ENCODE results near the gene GEMIN4.
A peak's percentile ranks its signal among the peaks of the same experiment; 100 is the strongest.

The GEMIN4 gene

GRCh38 chr17:733743-734142 lies 18.3 kb downstream of the GEMIN4 start:
- DNase-seq (ENCODE audit: insufficient read length, low spot score), result no peak
- TF ChIP-seq, protein P1, sequence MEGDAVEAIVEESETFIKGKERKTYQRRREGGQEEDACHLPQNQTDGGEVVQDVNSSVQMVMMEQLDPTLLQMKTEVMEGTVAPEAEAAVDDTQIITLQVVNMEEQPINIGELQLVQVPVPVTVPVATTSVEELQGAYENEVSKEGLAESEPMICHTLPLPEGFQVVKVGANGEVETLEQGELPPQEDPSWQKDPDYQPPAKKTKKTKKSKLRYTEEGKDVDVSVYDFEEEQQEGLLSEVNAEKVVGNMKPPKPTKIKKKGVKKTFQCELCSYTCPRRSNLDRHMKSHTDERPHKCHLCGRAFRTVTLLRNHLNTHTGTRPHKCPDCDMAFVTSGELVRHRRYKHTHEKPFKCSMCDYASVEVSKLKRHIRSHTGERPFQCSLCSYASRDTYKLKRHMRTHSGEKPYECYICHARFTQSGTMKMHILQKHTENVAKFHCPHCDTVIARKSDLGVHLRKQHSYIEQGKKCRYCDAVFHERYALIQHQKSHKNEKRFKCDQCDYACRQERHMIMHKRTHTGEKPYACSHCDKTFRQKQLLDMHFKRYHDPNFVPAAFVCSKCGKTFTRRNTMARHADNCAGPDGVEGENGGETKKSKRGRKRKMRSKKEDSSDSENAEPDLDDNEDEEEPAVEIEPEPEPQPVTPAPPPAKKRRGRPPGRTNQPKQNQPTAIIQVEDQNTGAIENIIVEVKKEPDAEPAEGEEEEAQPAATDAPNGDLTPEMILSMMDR (IDR thresholded peaks at IDR 0.05; ENCODE audit: insufficient read depth, missing control alignments), result no peak
- no peak for FAIRE-seq

DNA sequence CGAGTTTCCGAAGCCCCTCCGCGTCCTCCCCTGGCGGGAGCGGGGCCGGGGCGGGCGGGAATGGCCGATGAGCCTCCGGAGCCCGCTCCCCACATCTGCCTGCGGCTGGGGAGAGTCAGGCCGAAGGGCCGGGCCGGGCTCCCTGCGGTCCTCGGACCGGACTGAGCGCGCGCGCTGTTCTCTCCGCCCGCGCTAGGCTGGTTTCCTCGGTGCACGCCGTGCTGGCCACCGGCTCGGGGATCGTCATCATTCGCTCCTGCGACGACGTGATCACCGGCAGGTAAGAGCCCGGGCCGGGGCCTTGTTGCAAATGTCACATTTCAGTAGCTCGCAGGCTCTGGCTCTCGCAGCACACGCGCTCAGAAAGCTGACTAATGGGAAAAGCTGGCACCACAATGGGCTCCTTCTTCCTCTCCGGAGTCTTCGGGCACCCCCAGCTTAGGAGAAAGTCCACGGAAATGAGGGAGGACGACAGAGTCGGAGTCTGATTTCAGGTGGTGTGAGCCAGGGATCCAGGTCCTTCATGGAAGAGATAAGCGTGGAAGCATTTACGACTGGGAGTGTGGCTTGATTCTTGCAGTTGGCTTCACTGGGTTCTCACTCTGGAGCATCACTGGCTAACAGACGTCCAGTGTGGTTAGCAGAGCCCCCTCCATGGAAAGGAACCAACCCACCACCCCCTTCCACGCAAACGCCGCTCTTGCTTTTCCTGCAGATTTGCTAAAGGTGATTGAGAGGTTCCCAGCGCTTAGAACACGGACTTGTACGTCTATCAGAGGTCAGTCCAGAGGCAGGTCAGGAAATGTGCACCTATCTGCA lies 19.0 kb downstream of the GEMIN4 start:
- no peak for DNase-seq (ENCODE audit: insufficient read length, low spot score)
- FAIRE-seq, result no peak
- TF ChIP-seq, protein P1 (IDR thresholded peaks at IDR 0.05; ENCODE audit: insufficient read depth, missing control alignments), result no peak

DNA sequence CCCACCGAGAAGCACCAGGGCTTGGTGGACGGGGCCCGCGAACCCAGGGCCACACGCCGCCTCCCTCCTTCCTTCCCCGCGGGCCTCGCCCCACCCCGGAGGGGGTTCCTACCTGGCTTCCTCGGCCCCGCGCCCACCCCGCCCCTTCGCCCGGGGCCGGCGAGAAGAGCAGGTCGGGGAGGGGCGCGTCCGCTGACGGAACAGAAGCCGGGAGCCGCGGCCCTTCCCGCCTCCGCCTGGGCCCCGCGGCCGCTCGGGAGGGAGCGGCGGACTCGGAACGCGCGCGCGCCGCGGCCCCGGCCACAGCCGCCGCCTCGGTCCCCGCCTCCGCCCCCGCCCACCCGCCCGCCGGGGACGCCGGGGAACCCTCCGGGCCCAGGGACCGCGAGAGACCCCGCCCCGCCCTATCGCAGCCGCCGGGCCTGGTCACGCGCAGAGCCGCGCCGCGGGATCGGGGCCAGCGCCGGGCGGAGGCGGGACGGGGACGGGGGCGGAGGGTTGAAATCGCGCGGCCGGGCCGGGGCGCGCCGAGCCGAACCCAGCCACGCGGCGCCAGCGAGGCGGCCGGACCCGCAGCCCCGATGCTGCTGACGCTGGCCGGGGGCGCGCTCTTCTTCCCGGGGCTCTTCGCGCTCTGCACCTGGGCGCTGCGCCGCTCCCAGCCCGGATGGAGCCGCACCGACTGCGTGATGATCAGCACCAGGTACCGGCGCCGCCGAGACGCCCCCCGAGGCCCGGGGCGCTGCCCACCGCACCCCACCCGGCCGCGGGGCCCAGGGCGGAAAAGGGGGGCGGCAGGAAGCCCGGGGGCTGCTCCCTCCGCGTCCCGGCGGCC lies 19.8 kb downstream of the GEMIN4 start, which contains the start of gene TLCD3A:
TLCD3A (plus strand) TSS at position 530 of the 835 bp plus-strand sequence; CDS start at position 582, 52 bp downstream.
- FAIRE-seq, result no peak
- TF ChIP-seq, protein P1 (IDR thresholded peaks at IDR 0.05; ENCODE audit: insufficient read depth, missing control alignments), result no peak
- peak; percentile 80 for DNase-seq (ENCODE audit: insufficient read length, low spot score)

- FAIRE-seq, result no peak
- DNase-seq (ENCODE audit: insufficient read length, low spot score), result no peak
These were observed 20.4 kb downstream of the GEMIN4 start for GRCh38 chr17:731644-732066.

GRCh38 chr17:728911-729310 lies 23.2 kb downstream of the GEMIN4 start:
- no peak for DNase-seq (ENCODE audit: insufficient read length, low spot score)
- no peak for FAIRE-seq
- TF ChIP-seq, protein P1 (IDR thresholded peaks at IDR 0.05; ENCODE audit: insufficient read depth, missing control alignments), result no peak

More at GRCh38 chr17:731644-732066, 20.4 kb downstream of the GEMIN4 start:
- TF ChIP-seq, protein P1 (IDR thresholded peaks at IDR 0.05; ENCODE audit: insufficient read depth, missing control alignments), result no peak

- no peak for DNase-seq (ENCODE audit: insufficient read length, low spot score)
- no peak for FAIRE-seq
- TF ChIP-seq, protein P1 (IDR thresholded peaks at IDR 0.05; ENCODE audit: insufficient read depth, missing control alignments), result no peak
These were observed 25.7 kb downstream of the GEMIN4 start for GRCh38 chr17:726271-726919.

Measured in D721Med (cell line).